Activated CD4-positive, CD25-positive, alpha-beta regulatory T cell treated with anti-CD3 and anti-CD28 coated beads, Interleukin-2, amount 50 U/mL, for 16 hours (primary cell): Measurements from ENCODE around the gene ZNF488.

ENCODE experiments used
- DNase-seq: peaks from one replicate; pipeline ENCODE4 v3.0.0-alpha.2; 2020; ENCODE audit warnings: low read depth, low spot score

ZNF488 gene

DNA sequence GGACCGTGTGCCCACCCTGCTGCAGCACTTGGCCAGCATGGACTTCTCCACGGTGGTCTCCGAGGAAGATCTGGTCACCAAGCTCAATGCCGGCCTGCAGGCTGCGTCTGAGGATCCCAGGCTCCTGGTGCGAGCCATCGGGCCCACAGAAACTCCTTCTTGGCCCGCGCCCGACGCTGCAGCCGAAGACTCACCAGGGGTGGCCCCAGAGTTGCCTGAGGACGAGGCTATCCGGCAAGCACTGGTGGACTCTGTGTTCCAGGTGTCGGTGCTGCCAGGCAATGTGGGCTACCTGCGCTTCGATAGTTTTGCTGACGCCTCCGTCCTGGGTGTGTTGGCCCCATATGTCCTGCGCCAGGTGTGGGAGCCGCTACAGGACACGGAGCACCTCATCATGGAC, 34.6 kb downstream of the ZNF488 start:
- no peak for DNase-seq

GRCh38 chr10:47348661-47349470, 35.2 kb downstream of the ZNF488 start:
- DNase-seq: no peak

GRCh38 chr10:47348138-47348651, 35.9 kb downstream of the ZNF488 start, which contains the start of gene RBP3:
Gene RBP3, plus strand, starts transcription at chr10:47348363. Its CDS starts 122 bp downstream, at chr10:47348485.
- DNase-seq: no peak

GRCh38 chr10:47347303-47347675, 36.8 kb downstream of the ZNF488 start:
- DNase-seq: no peak

- no peak for DNase-seq
Measured at GRCh38 chr10:47346581-47347302, 37.4 kb downstream of the ZNF488 start.

GRCh38 chr10:47344996-47345870, 38.9 kb downstream of the ZNF488 start:
- no peak for DNase-seq

DNA sequence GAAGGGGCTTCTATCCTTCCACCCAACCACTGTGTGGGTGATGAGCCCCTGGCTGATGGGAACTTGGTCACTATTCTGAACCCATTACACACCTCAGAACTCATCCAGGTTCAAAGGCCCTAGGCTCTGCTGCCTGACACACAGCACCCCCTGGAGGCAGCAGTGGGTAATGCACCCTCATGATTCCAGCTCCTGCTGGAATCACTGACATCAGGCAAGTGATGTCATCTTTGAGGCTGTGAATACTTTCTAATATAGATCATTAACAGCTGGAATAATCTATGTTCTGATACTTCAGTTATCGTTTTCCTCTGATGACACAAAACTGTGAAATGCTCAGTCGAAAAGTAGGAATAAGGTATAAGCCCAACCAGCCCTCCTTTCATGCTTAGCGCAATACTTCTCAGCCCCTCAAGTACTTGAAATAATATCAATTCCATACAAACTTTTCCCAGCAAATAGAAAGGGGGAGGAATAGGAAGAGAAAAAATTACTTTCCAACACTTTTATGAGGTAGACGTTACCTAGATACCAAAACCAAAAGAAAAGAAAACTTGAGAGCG, 43.4 kb downstream of the ZNF488 start:
- peak; percentile 27 for DNase-seq

DNA sequence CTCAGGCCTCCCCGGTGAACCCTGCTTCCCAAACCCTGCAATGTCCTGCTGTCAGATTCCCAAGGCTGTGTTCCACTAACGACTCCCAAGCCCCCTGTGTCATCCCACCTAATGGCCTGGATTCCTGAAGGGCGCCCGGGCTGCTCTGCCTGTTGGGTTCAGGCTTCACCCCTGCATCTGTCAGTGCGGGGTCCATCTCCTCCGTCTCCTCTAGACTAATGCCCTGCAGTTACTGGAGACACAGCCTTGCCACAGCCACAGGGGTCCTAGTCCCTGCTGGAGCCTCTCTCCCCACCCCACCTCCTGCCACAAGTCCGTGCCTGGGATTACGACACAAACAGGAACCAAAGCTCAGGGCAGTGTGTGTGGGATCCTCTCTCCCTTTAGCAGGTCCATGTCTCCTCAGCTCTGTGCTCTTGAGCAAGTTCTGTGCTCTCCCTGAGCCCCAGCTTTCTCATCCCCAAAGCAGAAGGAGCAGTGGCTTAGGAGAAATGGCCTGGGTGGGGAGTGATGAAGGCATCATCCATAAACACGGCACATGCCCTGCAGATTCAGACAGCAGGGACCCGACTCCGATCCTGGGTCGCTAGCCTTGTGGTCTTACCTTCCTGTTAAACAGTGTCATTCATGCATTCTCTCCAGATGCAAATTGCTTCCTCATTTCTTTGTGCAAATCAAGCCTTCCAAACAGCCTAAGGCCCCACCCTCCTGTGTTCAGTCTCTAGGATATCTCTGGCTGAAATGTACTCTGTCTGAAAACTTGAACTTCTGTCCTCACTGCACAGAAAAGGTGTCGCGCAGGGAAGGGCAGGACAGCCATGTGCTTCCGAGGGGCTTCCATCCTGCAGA, 44.1 kb downstream of the ZNF488 start:
- no peak for DNase-seq

DNA sequence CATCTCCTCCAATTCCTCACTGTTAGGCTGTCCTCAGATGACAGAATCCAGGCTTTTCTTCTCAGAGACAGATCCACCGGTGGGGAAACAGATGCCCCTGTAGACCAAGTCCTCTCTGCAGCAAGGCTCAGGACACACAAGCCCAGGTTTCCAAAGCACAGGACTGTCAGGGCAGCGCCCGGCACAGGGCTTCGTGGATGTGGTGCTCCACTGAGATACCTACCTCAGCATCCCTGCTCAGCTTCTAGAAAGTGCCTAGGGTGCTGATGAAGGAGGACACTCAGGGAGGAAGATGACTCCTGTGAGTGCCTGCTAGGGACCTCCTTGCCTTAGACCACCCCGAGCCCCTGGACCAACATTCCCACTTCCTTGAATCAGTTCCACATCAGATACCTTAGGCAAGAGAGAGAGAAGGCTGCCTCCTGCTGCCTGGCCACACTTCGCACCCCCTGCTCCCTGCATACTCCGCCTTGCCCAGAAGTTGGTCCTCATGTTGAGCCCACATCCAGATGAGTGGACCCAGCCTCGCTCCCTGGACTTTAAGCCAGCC, 44.8 kb downstream of the ZNF488 start:
- DNase-seq: no peak

DNA sequence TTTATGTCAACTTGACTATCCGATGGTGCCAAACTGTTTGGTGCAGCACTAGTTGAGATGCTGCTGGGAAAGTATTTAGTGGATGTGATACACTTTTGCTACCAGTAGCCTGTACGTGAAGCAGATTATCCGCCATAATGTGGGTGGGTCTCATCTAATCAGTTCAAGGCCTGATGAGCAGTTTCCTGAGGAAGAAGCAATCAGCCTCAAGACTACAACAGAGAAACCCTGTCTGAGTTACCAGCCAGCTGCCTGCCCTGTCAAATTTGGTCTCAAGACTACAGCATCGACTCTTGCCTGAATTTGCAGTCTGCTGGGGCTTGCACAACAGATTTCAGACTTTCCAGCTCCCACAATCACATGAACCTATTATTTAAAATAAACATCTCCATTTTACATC, 46.8 kb downstream of the ZNF488 start:
- DNase-seq: no peak

DNA sequence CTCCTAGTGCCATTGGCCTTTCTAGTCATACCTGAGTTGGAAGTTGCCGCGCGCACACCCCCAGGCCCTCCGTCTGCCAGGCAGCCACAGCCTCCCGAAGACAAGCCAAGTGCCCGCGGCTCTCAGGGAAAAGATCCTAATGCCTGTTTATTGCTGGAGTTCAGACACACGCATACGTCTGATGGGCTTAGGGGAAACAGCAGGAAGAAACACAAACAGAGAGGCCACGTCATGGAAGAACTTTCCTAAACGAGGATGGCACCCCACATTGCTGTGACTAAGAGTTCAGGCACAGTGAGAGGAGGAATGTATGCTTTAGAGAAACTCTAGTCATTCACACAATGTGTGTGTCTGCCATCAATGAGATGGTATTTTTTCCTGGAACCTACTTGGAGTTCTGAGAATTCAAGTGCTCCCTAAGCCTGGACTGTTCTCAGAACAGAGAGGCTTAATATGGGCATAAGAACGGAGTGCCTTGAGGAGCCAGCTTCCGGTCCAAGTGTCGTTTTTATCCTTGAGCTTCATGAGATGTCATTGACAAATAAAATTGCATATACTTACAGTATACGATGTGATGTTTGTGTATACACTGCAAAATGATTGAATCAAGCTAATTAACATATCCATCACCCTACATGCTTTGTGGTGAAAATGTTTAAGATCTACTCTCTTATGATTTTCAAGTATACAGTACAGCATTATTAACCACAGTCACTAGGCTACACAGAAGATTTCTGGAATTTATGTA, 47.5 kb downstream of the ZNF488 start:
- no peak for DNase-seq

GRCh38 chr10:47335906-47336305, 48.2 kb downstream of the ZNF488 start:
- no peak for DNase-seq

GRCh38 chr10:47334466-47335295, 49.4 kb downstream of the ZNF488 start:
- no peak for DNase-seq

GRCh38 chr10:47333532-47333931, 50.6 kb downstream of the ZNF488 start:
- DNase-seq: no peak

- DNase-seq: no peak
Measured at GRCh38 chr10:47332946-47333345, 51.1 kb downstream of the ZNF488 start.

- no peak for DNase-seq
Measured at GRCh38 chr10:47332371-47332770, 51.7 kb downstream of the ZNF488 start.

- no peak for DNase-seq
Measured at GRCh38 chr10:47331954-47332353, 52.1 kb downstream of the ZNF488 start.

DNA sequence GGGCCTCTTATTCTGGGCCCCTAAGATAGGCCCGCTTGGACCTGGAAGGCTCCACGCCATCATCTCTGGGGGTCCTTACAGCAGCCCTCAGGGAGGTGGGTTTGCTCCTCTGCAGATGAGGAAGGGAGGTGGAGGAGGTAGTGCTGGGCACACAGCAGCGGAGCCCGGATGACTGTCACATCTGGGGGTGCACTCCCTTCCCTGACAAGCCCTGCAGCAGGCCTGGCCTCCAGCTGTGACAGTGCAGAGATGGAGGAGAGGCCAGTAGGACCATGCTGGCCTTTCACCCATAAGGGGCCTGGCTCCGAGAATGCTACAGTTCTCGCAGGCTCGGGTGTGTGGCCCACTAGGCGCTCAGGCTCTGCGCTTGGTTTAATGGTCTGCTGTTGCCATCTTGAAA, 52.6 kb downstream of the ZNF488 start:
- no peak for DNase-seq

GRCh38 chr10:47330804-47331203, 53.3 kb downstream of the ZNF488 start:
- no peak for DNase-seq
